ENCODE data around the gene NRXN3. TPM values are rescaled to one million over a fixed set of nuclear protein-coding genes. Genes with fewer than 3 reads are reported as not detected.

The NRXN3 gene
- total RNA-seq, 1 donor from 2014 or later: 18.0 TPM

- H3K4me3 Mint-ChIP-seq (ENCODE audit: unreplicated experiment): no peak overlapping the region
- no peaks in the 10 kb centered on the region for H3K27me3 Mint-ChIP-seq (ENCODE audit: low read depth, unreplicated experiment)
- no peak overlapping the region for H2AFZ ChIP-seq (ENCODE audit: low read depth, low read length)
- H3K27ac Mint-ChIP-seq (ENCODE audit: unreplicated experiment): no peak overlapping the region
- no peaks in the 10 kb centered on the region for H3K79me2 ChIP-seq (ENCODE audit: insufficient read depth, low read length)
- H3K9me3 Mint-ChIP-seq (ENCODE audit: unreplicated experiment): no peaks in the 10 kb centered on the region
- TF ChIP-seq CTCF (IDR thresholded peaks at IDR 0.05; ENCODE audit: insufficient read depth, low read depth, low read length): no peak
- no peak for TF ChIP-seq EZH2 (IDR thresholded peaks at IDR 0.05; ENCODE audit: insufficient read depth, low read length)
- FAIRE-seq (no peak), DNase-seq (ENCODE audit: low read depth) (no peak)
- H3K4me1 Mint-ChIP-seq (ENCODE audit: low read depth, unreplicated experiment): peaks cover 9% of the 10 kb centered on the region
- H3K4me3 ChIP-seq (ENCODE audit: insufficient read depth, low read depth, low read length): no peak overlapping the region
- no peaks in the 10 kb centered on the region for H3K4me1 ChIP-seq (ENCODE audit: insufficient read depth, low read length)
- H3K4me2 ChIP-seq (ENCODE audit: low read length): no peak overlapping the region
- no peaks in the 10 kb centered on the region for H3K9me3 ChIP-seq (ENCODE audit: insufficient read depth, low read depth, low read length)
- H3K36me3 ChIP-seq (ENCODE audit: insufficient read depth, low read length): no peaks in the 10 kb centered on the region
- H3K36me3 Mint-ChIP-seq (ENCODE audit: low read depth, unreplicated experiment): no peaks in the 10 kb centered on the region
- H4K20me1 ChIP-seq (ENCODE audit: insufficient read depth, low read length): no peaks in the 10 kb centered on the region
- no peaks in the 10 kb centered on the region for H3K27me3 ChIP-seq (ENCODE audit: insufficient read depth, low read length)
- no peak overlapping the region for H3K9ac ChIP-seq (ENCODE audit: low read length)
- no peak overlapping the region for H3K27ac ChIP-seq (ENCODE audit: low read depth, low read length)
Observed at GRCh38 chr14:79193689-79194477, 1023.7 kb downstream of the NRXN3 start.

GRCh38 chr14:79196216-79196615, 1026.0 kb downstream of the NRXN3 start:
- H3K36me3 ChIP-seq (ENCODE audit: insufficient read depth, low read length): no peaks in the 10 kb centered on the region
- Mint-ChIP-seq H3K4me3 (ENCODE audit: unreplicated experiment) (no peak overlapping the region), H3K36me3 (ENCODE audit: low read depth, unreplicated experiment) (no peaks in the 10 kb centered on the region), H3K4me1 (ENCODE audit: low read depth, unreplicated experiment) (peaks cover 9% of the 10 kb centered on the region), H3K27ac (ENCODE audit: unreplicated experiment) (no peak overlapping the region), H3K9me3 (ENCODE audit: unreplicated experiment) (peaks cover 2% of the 10 kb centered on the region), H3K27me3 (ENCODE audit: low read depth, unreplicated experiment) (no peaks in the 10 kb centered on the region)
- TF ChIP-seq CTCF (IDR thresholded peaks at IDR 0.05; ENCODE audit: insufficient read depth, low read depth, low read length) (no peak), EZH2 (IDR thresholded peaks at IDR 0.05; ENCODE audit: insufficient read depth, low read length) (no peak)
- H3K27me3 ChIP-seq (ENCODE audit: insufficient read depth, low read length): no peaks in the 10 kb centered on the region
- no peaks in the 10 kb centered on the region for H3K9me3 ChIP-seq (ENCODE audit: insufficient read depth, low read depth, low read length)
- H3K4me1 ChIP-seq (ENCODE audit: insufficient read depth, low read length): no peaks in the 10 kb centered on the region
- FAIRE-seq: no peak
- H3K27ac ChIP-seq (ENCODE audit: low read depth, low read length): no peak overlapping the region
- no peak overlapping the region for H3K4me3 ChIP-seq (ENCODE audit: insufficient read depth, low read depth, low read length)
- H3K9ac ChIP-seq (ENCODE audit: low read length): no peak overlapping the region
- H3K79me2 ChIP-seq (ENCODE audit: insufficient read depth, low read length): no peaks in the 10 kb centered on the region
- no peaks in the 10 kb centered on the region for H4K20me1 ChIP-seq (ENCODE audit: insufficient read depth, low read length)
- no peak overlapping the region for H2AFZ ChIP-seq (ENCODE audit: low read depth, low read length)
- no peak for DNase-seq (ENCODE audit: low read depth)
- H3K4me2 ChIP-seq (ENCODE audit: low read length): no peak overlapping the region

- Histone ChIP-seq H3K27ac (ENCODE audit: low read depth, low read length) (no peak overlapping the region), H3K9ac (ENCODE audit: low read length) (no peak overlapping the region), H3K27me3 (ENCODE audit: insufficient read depth, low read length) (no peaks in the 10 kb centered on the region), H3K4me3 (ENCODE audit: insufficient read depth, low read depth, low read length) (no peak overlapping the region), H3K36me3 (ENCODE audit: insufficient read depth, low read length) (no peaks in the 10 kb centered on the region), H2AFZ (ENCODE audit: low read depth, low read length) (no peak overlapping the region), H3K9me3 (ENCODE audit: insufficient read depth, low read depth, low read length) (no peaks in the 10 kb centered on the region), H3K4me1 (ENCODE audit: insufficient read depth, low read length) (no peaks in the 10 kb centered on the region), H3K4me2 (ENCODE audit: low read length) (no peak overlapping the region), H4K20me1 (ENCODE audit: insufficient read depth, low read length) (no peaks in the 10 kb centered on the region), H3K79me2 (ENCODE audit: insufficient read depth, low read length) (no peaks in the 10 kb centered on the region)
- peaks cover 9% of the 10 kb centered on the region for H3K4me1 Mint-ChIP-seq (ENCODE audit: low read depth, unreplicated experiment)
- no peak overlapping the region for H3K4me3 Mint-ChIP-seq (ENCODE audit: unreplicated experiment)
- H3K36me3 Mint-ChIP-seq (ENCODE audit: low read depth, unreplicated experiment): no peaks in the 10 kb centered on the region
- no peak for TF ChIP-seq EZH2 (IDR thresholded peaks at IDR 0.05; ENCODE audit: insufficient read depth, low read length)
- no peak for TF ChIP-seq CTCF (IDR thresholded peaks at IDR 0.05; ENCODE audit: insufficient read depth, low read depth, low read length)
- FAIRE-seq: no peak
- H3K9me3 Mint-ChIP-seq (ENCODE audit: unreplicated experiment): peaks cover 3% of the 10 kb centered on the region
- H3K27me3 Mint-ChIP-seq (ENCODE audit: low read depth, unreplicated experiment): no peaks in the 10 kb centered on the region
- DNase-seq (ENCODE audit: low read depth): peak; percentile 17
- no peak overlapping the region for H3K27ac Mint-ChIP-seq (ENCODE audit: unreplicated experiment)
Observed at GRCh38 chr14:79197516-79197915, 1027.3 kb downstream of the NRXN3 start.

Measured in astrocyte (in vitro differentiated cells and primary cell).